Vagina (tissue), 2 donors: ENCODE measurements around the gene TMEM86A.
"Not testable (repeated sequence)": the region's sequence is repeated elsewhere in the genome, so short reads cannot be mapped to it uniquely, and the experiment has no call there.

Experiments used
- POLR2AphosphoS5 ChIP-seq, 2 donors: sonication (generic); formaldehyde crosslinking; IDR thresholded peaks; one replicate each; pipeline ENCODE4 v1.9.0; 2017; ENCODE audit warnings: antibody characterized with exemption in 2 of 2, mild to moderate bottlenecking in 2 of 2, low read depth in 1 of 2; ENCODE audit not compliant: insufficient read depth in 1 of 2
- TF ChIP-seq, protein P1 (sequence below), 3 experiments: fragments of 450-650 bp in 2 of 3; fragments of 200-600 bp in 1 of 3; sonication (generic) in 1 of 3; IDR thresholded peaks; one replicate each; pipeline ENCODE4 v1.5.1; 2017 to 2019; ENCODE audit warnings: antibody characterized with exemption in 3 of 3, mild to moderate bottlenecking in 2 of 3, moderate library complexity in 2 of 3

GRCh38 chr11:18691467-18692140 is 7.0 kb upstream of the TMEM86A start:
- TF ChIP-seq POLR2AphosphoS5 (IDR thresholded peaks at IDR 0.05; ENCODE audit: insufficient read depth in 1 of 2, low read depth in 1 of 2) = not testable (repeated sequence)
- TF ChIP-seq, protein P1, sequence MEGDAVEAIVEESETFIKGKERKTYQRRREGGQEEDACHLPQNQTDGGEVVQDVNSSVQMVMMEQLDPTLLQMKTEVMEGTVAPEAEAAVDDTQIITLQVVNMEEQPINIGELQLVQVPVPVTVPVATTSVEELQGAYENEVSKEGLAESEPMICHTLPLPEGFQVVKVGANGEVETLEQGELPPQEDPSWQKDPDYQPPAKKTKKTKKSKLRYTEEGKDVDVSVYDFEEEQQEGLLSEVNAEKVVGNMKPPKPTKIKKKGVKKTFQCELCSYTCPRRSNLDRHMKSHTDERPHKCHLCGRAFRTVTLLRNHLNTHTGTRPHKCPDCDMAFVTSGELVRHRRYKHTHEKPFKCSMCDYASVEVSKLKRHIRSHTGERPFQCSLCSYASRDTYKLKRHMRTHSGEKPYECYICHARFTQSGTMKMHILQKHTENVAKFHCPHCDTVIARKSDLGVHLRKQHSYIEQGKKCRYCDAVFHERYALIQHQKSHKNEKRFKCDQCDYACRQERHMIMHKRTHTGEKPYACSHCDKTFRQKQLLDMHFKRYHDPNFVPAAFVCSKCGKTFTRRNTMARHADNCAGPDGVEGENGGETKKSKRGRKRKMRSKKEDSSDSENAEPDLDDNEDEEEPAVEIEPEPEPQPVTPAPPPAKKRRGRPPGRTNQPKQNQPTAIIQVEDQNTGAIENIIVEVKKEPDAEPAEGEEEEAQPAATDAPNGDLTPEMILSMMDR (IDR thresholded peaks at IDR 0.05) = not testable (repeated sequence)
